Activated naive CD4-positive, alpha-beta T cell treated with anti-CD3 and anti-CD28 coated beads, Interleukin-2, amount 10 ng/mL, durations not matched to agents 7 days and 5 days (primary cell): ENCODE results near the gene SLMAP.

Experiments
- CTCF ChIA-PET: fragments of 350-600 bp; sonication (Branson Sonifier 250); formaldehyde crosslinking; loops from one replicate; lab custom pipeline; 2021; ENCODE audit warnings: antibody characterized with exemption; lab: Charles Lee
- DNase-seq: peaks from one replicate; pipeline ENCODE4 v3.0.0-alpha.2; 2020
- H3K27ac Mint-ChIP-seq: one replicate; pipeline ENCODE4 v1.8.0; 2021; ENCODE audit warnings: mild to moderate bottlenecking, moderate library complexity, mixed read lengths
- H3K27me3 Mint-ChIP-seq: one replicate; pipeline ENCODE4 v1.8.0; 2021; ENCODE audit warnings: mild to moderate bottlenecking, mixed read lengths
- H3K36me3 Mint-ChIP-seq: one replicate; pipeline ENCODE4 v1.8.0; 2021; ENCODE audit warnings: mixed read lengths
- H3K4me1 Mint-ChIP-seq: one replicate; pipeline ENCODE4 v1.8.0; 2021; ENCODE audit warnings: mixed read lengths
- H3K4me3 Mint-ChIP-seq: one replicate; pipeline ENCODE4 v1.8.0; 2021; ENCODE audit warnings: mild to moderate bottlenecking, moderate library complexity, mixed read lengths
- H3K9me3 Mint-ChIP-seq: one replicate; pipeline ENCODE4 v1.8.0; 2021; ENCODE audit warnings: mixed read lengths

SLMAP gene

DNA sequence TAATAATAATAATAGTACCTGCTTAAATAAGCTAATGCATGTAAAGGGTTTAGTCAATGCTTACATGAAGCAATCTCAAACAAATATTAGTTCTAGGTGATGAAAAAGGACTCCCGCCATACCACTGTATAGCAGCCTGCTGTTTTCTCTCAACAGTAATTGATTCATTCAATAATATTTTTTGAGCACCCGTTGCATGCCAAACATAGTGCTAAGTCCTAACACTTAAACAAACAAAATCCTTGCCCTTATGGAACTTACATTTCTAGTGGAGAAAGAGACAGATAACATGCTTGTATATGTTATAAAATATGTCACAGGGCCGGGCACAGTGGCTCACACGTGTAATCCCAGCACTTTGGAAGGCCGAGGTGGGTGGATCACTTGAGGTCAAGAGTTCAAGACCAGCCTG, 190.9 kb downstream of the SLMAP start:
- no peak overlapping the region for H3K4me3 Mint-ChIP-seq
- CTCF ChIA-PET: no interaction called here

DNA sequence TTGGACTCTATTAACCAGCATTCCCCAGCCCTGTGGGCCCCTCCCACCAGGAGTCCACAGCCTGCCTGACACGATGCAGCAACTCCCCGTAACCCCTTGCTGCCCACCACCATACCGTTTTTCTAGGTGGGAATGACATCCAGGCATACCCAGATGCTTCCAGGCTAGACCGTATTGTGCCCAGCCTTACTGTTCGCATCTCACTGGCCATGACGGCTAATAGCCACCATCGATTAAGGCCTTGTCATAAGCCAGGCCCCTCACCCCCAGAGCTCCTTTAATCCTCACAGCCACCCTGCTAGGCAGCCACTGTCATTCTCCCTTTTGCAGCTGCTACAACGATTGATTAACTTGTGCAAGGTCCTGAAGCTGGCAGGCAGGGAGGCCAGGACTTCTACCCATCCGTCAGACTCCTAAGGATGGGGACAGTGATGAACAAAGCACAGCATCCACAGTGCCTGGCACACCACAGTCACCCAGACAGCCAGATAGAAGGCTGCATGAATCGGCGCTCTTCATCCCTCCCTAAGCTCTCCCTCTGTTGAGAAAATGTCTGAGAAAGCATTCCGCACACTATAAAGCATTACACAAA, 192.1 kb downstream of the SLMAP start:
- peaks cover 16% of the 10 kb centered on the region for H3K27me3 Mint-ChIP-seq
- H3K9me3 Mint-ChIP-seq: no peaks in the 10 kb centered on the region
- CTCF ChIA-PET: interaction anchor here (3.0 kb wide), 1 partner anchor 14 kb away, joined by 11 read pairs; no protein-coding TSS in a partner anchor
- no peaks in the 10 kb centered on the region for H3K36me3 Mint-ChIP-seq
- H3K4me1 Mint-ChIP-seq: no peaks in the 10 kb centered on the region
- H3K4me3 Mint-ChIP-seq: no peak overlapping the region
- no peak for DNase-seq
- no peak overlapping the region for H3K27ac Mint-ChIP-seq

More for the DNA sequence above, 190.9 kb downstream of the SLMAP start:
- Mint-ChIP-seq H3K4me1 (no peaks in the 10 kb centered on the region), H3K36me3 (no peaks in the 10 kb centered on the region), H3K27ac (no peak overlapping the region), H3K9me3 (no peaks in the 10 kb centered on the region), H3K27me3 (peaks cover 16% of the 10 kb centered on the region)
- no peak for DNase-seq

DNA sequence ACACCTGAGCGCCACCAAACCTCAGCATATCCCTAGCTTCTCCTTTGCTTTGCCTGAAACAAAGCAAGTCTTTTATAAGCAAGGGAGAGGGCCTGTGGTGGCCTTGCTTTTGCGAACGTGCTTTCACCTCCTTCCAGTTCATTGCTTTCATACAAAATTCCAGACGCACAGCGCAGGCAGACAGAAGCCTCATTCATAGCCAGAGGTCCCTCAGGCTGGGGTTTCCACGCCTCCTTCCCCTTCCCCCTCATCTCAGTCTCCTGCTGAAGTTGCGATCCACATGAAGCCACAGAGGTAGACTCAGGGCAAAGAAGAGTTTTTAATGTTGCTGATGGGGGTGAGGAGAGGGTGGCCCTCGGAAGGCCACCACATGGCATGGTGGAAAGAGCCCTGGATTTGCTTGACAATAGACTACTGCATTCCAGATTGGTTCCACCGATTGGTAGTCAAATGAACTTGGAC, 192.7 kb downstream of the SLMAP start:
- no peaks in the 10 kb centered on the region for H3K36me3 Mint-ChIP-seq

DNA sequence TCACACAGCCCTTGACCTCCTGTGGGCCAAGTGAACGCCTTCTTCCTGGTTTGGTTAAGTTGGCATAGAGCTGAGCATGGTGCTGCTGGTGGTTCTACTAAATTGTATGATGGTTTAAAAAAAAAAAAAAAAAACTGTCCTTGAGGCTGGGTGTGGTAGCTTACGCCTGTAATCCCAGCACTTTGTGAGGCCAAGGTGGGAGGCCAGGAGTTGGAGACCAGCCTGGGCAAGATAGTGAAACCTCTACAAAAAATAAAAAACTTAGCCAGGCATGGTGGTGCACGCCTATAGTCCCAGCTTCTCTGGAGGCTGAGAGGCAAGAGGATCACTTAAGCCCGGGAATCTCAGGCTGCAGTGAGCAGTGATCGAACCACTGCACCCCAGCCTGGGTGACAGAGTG, 193.2 kb downstream of the SLMAP start:
- DNase-seq: no peak
- H3K27me3 Mint-ChIP-seq: peaks cover 11% of the 10 kb centered on the region
- no peaks in the 10 kb centered on the region for H3K36me3 Mint-ChIP-seq
- H3K4me1 Mint-ChIP-seq: no peaks in the 10 kb centered on the region
- CTCF ChIA-PET: interaction anchor here (1.0 to 3.0 kb wide), 2 partner anchors 13 to 58 kb away, joined by 3 to 11 read pairs; no protein-coding TSS in a partner anchor
- no peak overlapping the region for H3K27ac Mint-ChIP-seq
- H3K9me3 Mint-ChIP-seq: no peaks in the 10 kb centered on the region
- no peak overlapping the region for H3K4me3 Mint-ChIP-seq

More for the DNA sequence above, 192.7 kb downstream of the SLMAP start:
- CTCF ChIA-PET: interaction anchor here (3.0 kb wide), 1 partner anchor 13 kb away, joined by 11 read pairs; no protein-coding TSS in a partner anchor
- H3K4me1 Mint-ChIP-seq: no peaks in the 10 kb centered on the region
- H3K4me3 Mint-ChIP-seq: no peak overlapping the region
- H3K27me3 Mint-ChIP-seq: peaks cover 11% of the 10 kb centered on the region
- H3K9me3 Mint-ChIP-seq: no peaks in the 10 kb centered on the region
- no peak overlapping the region for H3K27ac Mint-ChIP-seq
- DNase-seq: no peak

DNA sequence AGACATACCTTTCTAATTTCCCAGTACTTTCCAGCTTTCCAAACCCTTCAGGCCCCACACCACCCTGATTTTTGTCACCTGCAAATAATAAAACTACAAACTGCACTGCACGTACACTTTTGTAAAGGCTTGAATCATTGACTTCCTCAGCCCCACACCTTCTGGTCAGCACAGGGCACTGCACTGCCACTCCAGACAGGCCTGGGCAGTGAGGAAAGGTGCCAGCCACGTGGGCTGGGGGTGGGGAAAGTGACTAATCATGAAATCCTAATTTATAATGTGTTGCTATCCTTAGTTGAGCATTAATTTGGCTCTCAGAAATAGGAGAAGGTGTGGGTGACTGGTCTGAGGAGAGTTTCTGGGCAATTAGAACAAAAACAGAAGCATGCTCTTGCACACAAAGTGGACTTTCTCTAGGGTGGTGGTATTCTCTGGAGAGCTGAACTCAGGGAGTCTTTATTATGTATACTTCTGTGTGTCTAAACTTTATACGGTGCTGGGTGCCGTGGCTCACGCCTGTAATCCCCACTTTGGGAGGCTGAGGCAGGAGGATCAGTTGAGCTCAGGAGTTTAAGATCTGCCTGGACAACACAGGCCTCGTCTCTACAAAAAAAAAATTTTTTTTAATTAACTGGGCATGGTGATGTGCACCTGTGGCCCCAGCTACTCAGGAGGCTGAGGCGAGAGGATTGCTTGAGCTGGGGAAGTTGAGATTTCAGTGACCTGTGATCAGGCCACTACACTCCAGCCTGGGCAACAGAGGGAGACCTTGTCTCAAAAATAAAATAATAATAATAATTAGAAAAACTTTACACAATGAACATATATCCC, 193.9 kb downstream of the SLMAP start:
- Mint-ChIP-seq H3K4me3 (no peak overlapping the region), H3K9me3 (no peaks in the 10 kb centered on the region), H3K27ac (no peak overlapping the region), H3K36me3 (no peaks in the 10 kb centered on the region), H3K4me1 (no peaks in the 10 kb centered on the region), H3K27me3 (peaks cover 11% of the 10 kb centered on the region)
- CTCF ChIA-PET: interaction anchor here (1.0 to 3.0 kb wide), 3 partner anchors 12 to 217 kb away, joined by 3 to 11 read pairs (median 4); no protein-coding TSS in a partner anchor
- DNase-seq: no peak

DNA sequence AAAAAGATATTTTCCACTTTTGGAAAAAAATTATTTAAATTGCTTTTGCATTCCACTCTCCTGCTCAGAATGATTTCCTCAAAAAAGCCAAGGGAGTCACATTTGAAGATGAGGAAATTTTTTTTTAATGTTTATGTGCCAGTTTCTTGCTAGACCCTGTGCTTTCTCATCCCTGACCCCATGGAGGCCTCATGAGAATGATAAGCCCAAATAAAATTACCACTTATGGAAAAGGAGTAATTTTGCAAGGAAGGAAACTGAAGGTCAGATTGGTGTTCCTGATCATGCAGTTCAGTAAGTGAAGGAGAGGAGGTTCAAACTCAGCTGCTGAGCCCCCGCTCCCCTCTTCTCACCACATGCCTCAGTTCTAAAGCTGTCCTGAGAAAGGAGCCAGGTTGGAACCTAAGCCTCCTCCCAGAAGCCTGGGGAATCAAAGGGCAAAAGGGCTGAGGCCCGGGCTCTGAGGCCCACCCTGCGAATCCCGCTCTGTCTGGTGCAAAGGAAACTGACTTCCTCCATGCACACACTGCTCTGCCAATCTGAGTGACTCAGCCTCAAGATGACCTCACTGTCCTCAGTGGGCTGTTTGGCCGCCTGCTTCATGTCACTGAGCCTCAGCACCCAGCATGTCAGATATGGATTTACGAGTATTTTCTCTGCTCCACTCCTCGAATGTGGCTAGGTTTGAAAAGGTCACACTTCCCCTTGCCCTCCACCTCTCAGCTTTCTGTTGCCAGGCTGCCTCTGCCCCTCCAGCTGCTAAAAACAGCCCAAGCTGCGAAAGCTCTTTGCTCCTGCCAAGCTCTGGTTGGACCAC, 195.2 kb downstream of the SLMAP start:
- H3K4me3 Mint-ChIP-seq: no peak overlapping the region
- no peak overlapping the region for H3K27ac Mint-ChIP-seq
- no peaks in the 10 kb centered on the region for H3K9me3 Mint-ChIP-seq
- H3K27me3 Mint-ChIP-seq: peaks cover 11% of the 10 kb centered on the region
- DNase-seq: no peak
- H3K4me1 Mint-ChIP-seq: no peaks in the 10 kb centered on the region
- no peaks in the 10 kb centered on the region for H3K36me3 Mint-ChIP-seq
- CTCF ChIA-PET: interaction anchor here (1.3 to 3.0 kb wide), 3 partner anchors 11 to 554 kb away, joined by 4 to 11 read pairs (median 4); no protein-coding TSS in a partner anchor

DNA sequence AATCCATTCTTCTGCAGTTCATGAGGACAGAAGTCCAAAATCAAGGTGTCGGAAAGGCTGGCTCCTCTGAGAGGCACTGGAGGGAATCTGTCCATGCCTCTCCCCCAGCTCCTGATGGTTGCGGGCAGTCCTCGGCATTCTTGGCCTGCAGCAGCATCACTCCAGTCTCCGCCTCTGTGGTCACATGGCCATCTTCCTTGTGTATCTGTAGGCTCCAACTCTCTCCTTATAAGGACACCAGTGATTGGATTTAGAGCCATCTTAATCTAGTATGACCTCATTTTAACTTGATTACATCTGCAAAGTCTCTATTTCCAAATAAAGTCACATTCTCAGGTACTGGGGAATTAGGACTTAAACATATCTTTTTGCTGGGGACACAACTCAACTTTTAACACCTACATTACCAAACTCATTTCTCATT, 196.1 kb downstream of the SLMAP start:
- no peak for DNase-seq
- no peak overlapping the region for H3K27ac Mint-ChIP-seq
- H3K9me3 Mint-ChIP-seq: no peaks in the 10 kb centered on the region
- H3K27me3 Mint-ChIP-seq: peaks cover 11% of the 10 kb centered on the region
- no peaks in the 10 kb centered on the region for H3K4me1 Mint-ChIP-seq
- no peaks in the 10 kb centered on the region for H3K36me3 Mint-ChIP-seq
- CTCF ChIA-PET: interaction anchor here (1.3 kb wide), 1 partner anchor 555 kb away, joined by 4 read pairs; no protein-coding TSS in a partner anchor
- no peak overlapping the region for H3K4me3 Mint-ChIP-seq

DNA sequence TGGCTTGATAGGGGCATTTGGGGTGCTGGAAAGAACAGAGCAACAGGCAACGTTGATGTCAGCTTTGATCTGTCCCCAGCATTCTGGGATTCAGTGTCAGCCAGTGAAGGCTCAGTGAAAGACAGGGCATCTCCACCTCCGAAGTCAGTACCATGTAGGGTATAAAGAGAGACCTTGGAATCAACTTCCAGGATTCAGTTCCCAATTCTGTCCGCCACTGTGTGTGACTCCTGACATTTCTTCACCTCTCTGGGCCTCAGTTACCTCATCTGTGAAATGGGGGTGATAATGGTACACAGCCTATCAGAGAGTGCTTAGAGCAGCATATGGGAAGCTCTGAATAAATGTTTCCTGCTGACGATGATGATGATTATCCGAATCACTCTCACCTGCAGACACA, 196.5 kb downstream of the SLMAP start:
- no peak for DNase-seq
- Mint-ChIP-seq H3K4me1 (no peaks in the 10 kb centered on the region), H3K4me3 (no peak overlapping the region), H3K27ac (no peak overlapping the region), H3K36me3 (no peaks in the 10 kb centered on the region), H3K9me3 (no peaks in the 10 kb centered on the region), H3K27me3 (peaks cover 11% of the 10 kb centered on the region)
- CTCF ChIA-PET: interaction anchor here (1.0 to 1.3 kb wide), 2 partner anchors 59 to 555 kb away, joined by 3 to 4 read pairs; no protein-coding TSS in a partner anchor

DNA sequence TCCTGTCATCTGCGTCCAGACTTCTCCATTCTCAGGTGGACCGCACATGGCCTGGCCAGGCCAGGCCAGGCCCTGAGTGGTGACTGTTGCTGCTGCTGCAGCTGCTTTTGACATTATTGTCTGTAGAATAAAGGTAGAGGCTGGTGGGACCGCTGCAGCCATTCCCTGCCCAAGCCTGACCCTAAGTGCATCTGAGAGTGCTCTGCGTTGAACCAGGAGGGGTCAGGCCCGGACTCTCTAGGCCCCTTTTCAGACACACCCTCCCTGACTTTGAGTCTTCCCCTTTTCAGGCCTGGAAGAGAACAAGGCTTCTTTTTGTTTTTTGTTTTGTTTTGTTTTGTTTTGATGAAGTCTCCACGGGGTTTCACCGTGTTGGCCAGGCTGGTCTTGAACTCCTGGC, 197.5 kb downstream of the SLMAP start:
- no peak overlapping the region for H3K4me3 Mint-ChIP-seq
- DNase-seq: no peak
- no peaks in the 10 kb centered on the region for H3K36me3 Mint-ChIP-seq
- no peaks in the 10 kb centered on the region for H3K9me3 Mint-ChIP-seq
- no peak overlapping the region for H3K27ac Mint-ChIP-seq
- H3K27me3 Mint-ChIP-seq: peaks cover 6% of the 10 kb centered on the region
- peaks cover 3% of the 10 kb centered on the region for H3K4me1 Mint-ChIP-seq
- CTCF ChIA-PET: interaction anchor here (1.0 kb wide), 1 partner anchor 58 kb away, joined by 3 read pairs; no protein-coding TSS in a partner anchor

DNA sequence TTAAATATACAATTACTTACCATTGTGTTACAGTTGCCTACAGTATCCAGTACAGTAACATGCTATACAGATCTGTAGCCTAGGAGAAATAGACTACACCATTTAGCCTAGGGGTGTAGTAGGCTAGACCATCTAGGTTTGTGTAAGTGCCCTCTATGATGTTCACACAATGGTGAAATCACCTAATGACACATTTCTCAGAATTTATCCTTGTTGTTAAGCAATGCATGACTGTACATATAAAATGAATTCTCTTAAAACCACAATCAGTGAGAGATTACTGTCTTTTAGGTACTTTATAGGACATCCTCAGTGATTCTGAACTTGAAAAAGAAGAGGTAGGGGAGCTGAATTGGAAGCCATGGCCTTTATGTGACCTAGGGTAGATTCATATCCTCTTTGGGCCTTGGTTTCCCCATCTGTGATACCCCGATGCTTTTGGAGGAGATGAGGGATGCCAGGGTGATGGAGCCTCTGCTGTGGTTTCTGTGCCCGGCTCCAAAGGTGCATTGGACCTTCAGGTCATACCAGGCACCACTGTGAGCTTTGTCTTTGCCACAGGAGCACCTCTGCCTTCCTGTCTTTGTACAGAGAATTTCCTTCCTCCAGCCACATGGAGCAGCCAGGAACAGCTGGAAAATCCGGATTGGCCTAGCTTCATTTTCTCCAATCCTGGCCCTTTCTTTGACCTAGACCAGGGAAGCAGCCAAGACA, 200.2 kb downstream of the SLMAP start:
- Mint-ChIP-seq H3K27me3 (peaks cover 4% of the 10 kb centered on the region), H3K9me3 (no peaks in the 10 kb centered on the region), H3K36me3 (no peaks in the 10 kb centered on the region), H3K4me1 (peaks cover 12% of the 10 kb centered on the region), H3K4me3 (no peak overlapping the region), H3K27ac (no peak overlapping the region)
- CTCF ChIA-PET: interaction anchor here (1.1 kb wide), 1 partner anchor 221 kb away, joined by 3 read pairs; no protein-coding TSS in a partner anchor
- no peak for DNase-seq

DNA sequence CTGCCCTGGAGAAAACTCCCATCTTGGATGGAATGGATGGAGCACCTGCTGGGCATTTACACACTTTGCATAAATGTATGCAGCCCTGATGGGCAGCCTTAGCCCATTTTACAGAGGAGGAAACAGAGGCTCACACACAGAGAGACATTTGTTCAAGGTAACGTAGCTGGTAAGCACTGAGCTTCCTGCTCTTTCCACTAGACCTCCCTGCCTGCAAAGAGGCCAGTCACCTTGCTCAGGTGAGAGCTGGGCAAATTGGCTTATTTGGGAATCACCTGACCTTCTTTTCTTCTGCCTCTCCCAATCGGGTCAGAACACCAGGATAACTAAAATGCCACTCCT, 200.7 kb downstream of the SLMAP start:
- Mint-ChIP-seq H3K27me3 (no peaks in the 10 kb centered on the region), H3K27ac (no peak overlapping the region), H3K4me3 (no peak overlapping the region), H3K9me3 (no peaks in the 10 kb centered on the region), H3K4me1 (peaks cover 12% of the 10 kb centered on the region), H3K36me3 (no peaks in the 10 kb centered on the region)
- CTCF ChIA-PET: interaction anchor here (1.1 kb wide), 1 partner anchor 220 kb away, joined by 3 read pairs; no protein-coding TSS in a partner anchor
- no peak for DNase-seq

DNA sequence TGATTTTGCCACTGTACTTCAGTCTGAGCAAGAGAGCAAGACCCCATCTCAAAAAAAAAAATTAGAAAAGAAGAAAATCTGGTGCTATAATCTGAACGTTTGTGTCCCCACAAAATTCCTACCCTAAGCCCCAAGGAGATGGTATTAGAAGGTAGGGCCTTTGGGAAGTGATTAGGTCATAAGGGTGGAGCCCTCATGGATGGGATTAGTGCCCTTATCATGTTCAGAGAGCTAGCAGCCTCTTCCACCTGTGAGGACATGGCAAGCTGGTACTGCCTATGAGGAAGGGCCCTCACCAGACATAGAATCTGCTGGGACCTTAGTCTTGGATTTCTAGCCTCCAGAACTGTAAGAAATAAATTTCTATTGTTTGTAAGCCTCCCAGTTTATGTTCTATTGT, 201.7 kb downstream of the SLMAP start:
- Mint-ChIP-seq H3K36me3 (no peaks in the 10 kb centered on the region), H3K4me3 (no peak overlapping the region), H3K27ac (no peak overlapping the region), H3K4me1 (peaks cover 12% of the 10 kb centered on the region), H3K27me3 (no peaks in the 10 kb centered on the region), H3K9me3 (no peaks in the 10 kb centered on the region)
- DNase-seq: no peak
- CTCF ChIA-PET: interaction anchor here (0.6 kb wide), 1 partner anchor 228 kb away, joined by 3 read pairs; no protein-coding TSS in a partner anchor
